Vagina (tissue), 2 donors: ENCODE measurements around the gene TBX21. TPM values are rescaled to one million over a fixed set of nuclear protein-coding genes. Genes with fewer than 3 reads are reported as not detected.

Source experiments
- DNase-seq, 2 donors: peaks; one replicate each; pipeline ENCODE4 v3.0.0-alpha.2; 2017; ENCODE audit errors: extremely low spot score in 2 of 2
- H3K27ac ChIP-seq: fragments of 200-600 bp; sonication (generic); one replicate; pipeline ENCODE4 v1.5.1; 2019
- H3K27me3 ChIP-seq: fragments of 200-600 bp; sonication (generic); one replicate; pipeline ENCODE4 v1.5.1; 2019
- H3K36me3 ChIP-seq, 2 donors: fragments of 200-600 bp; sonication (generic); one replicate each; pipeline ENCODE4 v1.5.1; 2017 to 2019
- H3K4me1 ChIP-seq: fragments of 200-600 bp; sonication (generic); one replicate; pipeline ENCODE4 v1.5.1; 2019
- H3K4me3 ChIP-seq, 2 donors: fragments of 200-600 bp; sonication (generic); 1 replicate in 1 of 2; 2 replicates in 1 of 2; pipeline ENCODE4 v1.5.1; 2016 to 2019
- H3K9me3 ChIP-seq: fragments of 200-600 bp; sonication (generic); one replicate; pipeline ENCODE4 v1.5.1; 2019
- POLR2A ChIP-seq, 2 donors: fragments of 450-650 bp; IDR thresholded peaks; one replicate each; pipeline ENCODE4 v1.6.1; 2017; ENCODE audit warnings: antibody characterized with exemption in 2 of 2, mild to moderate bottlenecking in 2 of 2, moderate library complexity in 2 of 2
- POLR2AphosphoS5 ChIP-seq, 2 donors: sonication (generic); formaldehyde crosslinking; IDR thresholded peaks; one replicate each; pipeline ENCODE4 v1.9.0; 2017; ENCODE audit warnings: antibody characterized with exemption in 2 of 2, mild to moderate bottlenecking in 2 of 2, low read depth in 1 of 2; ENCODE audit not compliant: insufficient read depth in 1 of 2
- intact Hi-C: fragments of 100-400 bp; cut with DNase I; formaldehyde crosslinking; loops from one replicate; pipeline ENCODE4 v1.15.1; 2023
- total RNA-seq: library from RNA; depleted of rRNA; stranded (reverse); fragments of >200 nt; gene quantifications from one replicate; pipeline ENCODE4 v1.2.3, GENCODE V29; 2016
- TF ChIP-seq, protein P1 (sequence below), 3 experiments: fragments of 450-650 bp in 2 of 3; fragments of 200-600 bp in 1 of 3; sonication (generic) in 1 of 3; IDR thresholded peaks; one replicate each; pipeline ENCODE4 v1.5.1; 2017 to 2019; ENCODE audit warnings: antibody characterized with exemption in 3 of 3, mild to moderate bottlenecking in 2 of 3, moderate library complexity in 2 of 3

Gene TBX21
- total RNA-seq, 1 donor from 2014 or later = 2.9 TPM

DNA sequence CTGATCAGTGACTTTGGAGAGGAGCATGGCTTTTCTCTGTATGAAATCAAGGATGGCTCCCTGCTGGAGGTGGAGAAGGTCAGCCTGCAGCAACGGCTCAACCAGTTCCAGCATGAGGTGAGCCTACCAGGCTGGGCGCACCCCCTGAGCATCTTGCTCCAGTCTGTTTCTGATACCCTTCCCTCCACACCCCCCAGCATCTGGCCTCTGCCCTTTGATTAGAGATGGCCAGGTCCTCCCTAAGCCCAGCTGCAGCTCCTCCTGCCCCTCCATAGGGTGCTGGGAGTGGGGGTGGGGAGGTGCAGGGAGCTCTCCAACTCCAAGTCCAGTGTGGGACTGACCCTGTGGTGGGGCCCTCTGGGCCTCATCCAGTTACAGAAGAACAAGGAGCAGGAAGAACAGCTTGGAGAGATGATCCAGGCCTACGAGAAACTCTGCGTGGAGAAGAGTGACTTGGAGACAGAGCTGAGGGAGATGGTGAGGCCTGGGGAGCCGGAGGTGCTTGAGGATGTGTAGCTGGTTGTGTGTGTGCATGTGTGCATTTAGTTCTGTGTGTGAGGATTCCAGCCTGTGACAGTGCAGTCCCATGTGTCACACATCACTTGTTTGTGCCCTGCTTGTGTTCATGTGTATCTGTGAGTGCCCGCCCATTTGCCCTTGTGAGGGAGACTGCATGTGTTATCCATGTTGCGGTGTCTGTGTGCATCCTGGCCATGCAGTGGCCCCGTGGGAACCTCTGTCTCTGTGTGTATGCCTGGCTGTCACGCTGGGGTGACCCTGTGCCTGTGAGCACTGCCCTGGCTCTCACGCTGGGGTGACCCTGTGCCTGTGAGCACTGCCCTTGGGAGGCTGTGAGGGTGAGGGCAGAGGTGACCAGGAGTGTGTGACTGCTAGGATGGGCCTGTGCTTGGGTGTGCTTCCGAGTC is 36.1 kb upstream of the TBX21 start:
- intact Hi-C loops = no loop called here
- H3K27me3 ChIP-seq = no peaks in the 10 kb centered on the region
- H3K27ac ChIP-seq = peak overlapping the region; percentile 94
- TF ChIP-seq POLR2AphosphoS5 (IDR thresholded peaks at IDR 0.05; ENCODE audit: insufficient read depth in 1 of 2, low read depth in 1 of 2) = no peak
- TF ChIP-seq, protein P1, sequence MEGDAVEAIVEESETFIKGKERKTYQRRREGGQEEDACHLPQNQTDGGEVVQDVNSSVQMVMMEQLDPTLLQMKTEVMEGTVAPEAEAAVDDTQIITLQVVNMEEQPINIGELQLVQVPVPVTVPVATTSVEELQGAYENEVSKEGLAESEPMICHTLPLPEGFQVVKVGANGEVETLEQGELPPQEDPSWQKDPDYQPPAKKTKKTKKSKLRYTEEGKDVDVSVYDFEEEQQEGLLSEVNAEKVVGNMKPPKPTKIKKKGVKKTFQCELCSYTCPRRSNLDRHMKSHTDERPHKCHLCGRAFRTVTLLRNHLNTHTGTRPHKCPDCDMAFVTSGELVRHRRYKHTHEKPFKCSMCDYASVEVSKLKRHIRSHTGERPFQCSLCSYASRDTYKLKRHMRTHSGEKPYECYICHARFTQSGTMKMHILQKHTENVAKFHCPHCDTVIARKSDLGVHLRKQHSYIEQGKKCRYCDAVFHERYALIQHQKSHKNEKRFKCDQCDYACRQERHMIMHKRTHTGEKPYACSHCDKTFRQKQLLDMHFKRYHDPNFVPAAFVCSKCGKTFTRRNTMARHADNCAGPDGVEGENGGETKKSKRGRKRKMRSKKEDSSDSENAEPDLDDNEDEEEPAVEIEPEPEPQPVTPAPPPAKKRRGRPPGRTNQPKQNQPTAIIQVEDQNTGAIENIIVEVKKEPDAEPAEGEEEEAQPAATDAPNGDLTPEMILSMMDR (IDR thresholded peaks at IDR 0.05) = no peak
- TF ChIP-seq POLR2A (IDR thresholded peaks at IDR 0.05) = no peak
- DNase-seq = no peak
- H3K36me3 ChIP-seq = peaks cover 0 to 5% of the 10 kb centered on the region in 2 donors
- H3K4me3 ChIP-seq = no peak overlapping the region
- no peaks in the 10 kb centered on the region for H3K9me3 ChIP-seq
- peaks cover 35% of the 10 kb centered on the region for H3K4me1 ChIP-seq

DNA sequence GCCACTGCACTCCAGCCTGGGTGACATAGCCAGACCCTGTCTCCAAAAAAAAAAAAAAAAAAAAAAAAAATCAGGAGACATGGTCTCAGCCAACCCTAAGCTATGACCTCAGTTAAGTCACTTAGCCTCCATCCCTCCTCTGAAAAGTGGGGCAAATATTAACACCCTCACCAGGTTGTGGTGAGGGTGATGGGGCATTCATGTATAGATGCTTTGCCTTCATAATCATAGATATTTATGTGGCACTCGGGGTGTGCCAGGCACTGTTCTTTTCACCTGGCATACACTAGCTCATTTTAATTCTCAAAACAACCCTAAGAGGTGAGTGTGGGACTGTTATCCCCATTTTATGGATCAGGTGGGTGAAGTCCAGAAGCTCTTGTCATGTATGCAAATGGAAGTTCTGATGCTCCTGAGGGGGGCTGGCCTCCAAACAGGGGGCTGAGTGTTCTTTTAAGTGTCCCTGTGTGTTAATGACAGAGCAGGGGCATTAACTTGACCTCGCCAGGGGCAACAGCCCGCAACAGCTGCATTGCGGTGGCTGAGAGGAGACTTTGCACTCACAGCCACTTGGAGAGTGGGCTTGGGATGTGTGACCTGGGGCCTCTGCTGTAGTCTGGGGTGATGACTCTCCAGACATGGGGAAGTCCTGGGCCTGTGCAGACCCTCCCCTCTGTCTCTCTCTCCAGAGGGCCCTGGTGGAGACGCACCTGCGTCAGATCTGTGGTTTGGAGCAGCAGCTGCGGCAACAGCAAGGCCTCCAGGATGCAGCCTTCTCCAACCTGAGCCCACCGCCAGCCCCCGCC is 34.9 kb upstream of the TBX21 start:
- H3K4me3 ChIP-seq = no peak overlapping the region
- TF ChIP-seq POLR2AphosphoS5 (IDR thresholded peaks at IDR 0.05; ENCODE audit: insufficient read depth in 1 of 2, low read depth in 1 of 2) = no peak
- TF ChIP-seq POLR2A (IDR thresholded peaks at IDR 0.05) = no peak
- TF ChIP-seq, protein P1 (IDR thresholded peaks at IDR 0.05) = no peak
- H3K36me3 ChIP-seq = peaks cover 0 to 5% of the 10 kb centered on the region in 2 donors
- H3K4me1 ChIP-seq = peaks cover 28% of the 10 kb centered on the region
- H3K27ac ChIP-seq = no peak overlapping the region
- no peaks in the 10 kb centered on the region for H3K9me3 ChIP-seq
- DNase-seq = no peak
- H3K27me3 ChIP-seq = no peaks in the 10 kb centered on the region
- intact Hi-C loops = no loop called here

DNA sequence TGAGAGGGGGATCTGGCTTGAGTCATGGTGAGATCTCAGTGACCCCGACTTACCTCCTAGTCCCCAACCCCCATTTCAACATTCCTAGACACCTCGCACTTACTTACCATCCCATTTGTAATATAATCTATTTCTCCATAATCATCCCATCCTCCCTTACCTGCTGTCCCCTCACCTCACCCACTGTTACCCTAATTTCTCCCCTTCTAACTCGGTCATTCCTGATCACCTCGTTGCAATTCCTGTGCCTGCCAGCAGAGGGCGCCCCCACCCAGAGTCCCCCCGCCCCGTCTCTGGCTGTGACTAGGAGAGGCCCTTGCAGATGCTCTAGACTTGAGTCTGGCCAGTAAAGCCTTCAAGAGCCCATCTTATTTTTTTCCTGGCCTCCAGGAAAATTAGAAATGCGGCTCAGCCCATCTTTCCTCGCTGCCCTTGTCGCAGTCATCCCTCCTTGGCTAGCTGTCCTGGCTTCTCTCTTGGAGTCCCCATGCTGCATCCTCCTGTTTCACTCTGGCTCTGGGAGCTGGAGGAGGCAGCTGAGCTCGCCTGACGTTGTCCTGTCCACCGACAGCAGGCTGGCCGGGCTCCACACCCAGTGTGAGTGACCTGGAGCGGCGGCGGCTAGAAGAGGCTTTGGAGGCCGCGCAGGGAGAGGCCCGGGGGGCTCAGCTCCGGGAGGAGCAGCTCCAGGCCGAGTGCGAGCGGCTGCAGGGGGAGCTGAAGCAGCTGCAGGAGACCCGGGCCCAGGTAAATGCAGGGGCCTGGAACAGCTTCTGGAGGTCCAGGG is 34.1 kb upstream of the TBX21 start:
- intact Hi-C loops = no loop called here
- DNase-seq = no peak

DNA sequence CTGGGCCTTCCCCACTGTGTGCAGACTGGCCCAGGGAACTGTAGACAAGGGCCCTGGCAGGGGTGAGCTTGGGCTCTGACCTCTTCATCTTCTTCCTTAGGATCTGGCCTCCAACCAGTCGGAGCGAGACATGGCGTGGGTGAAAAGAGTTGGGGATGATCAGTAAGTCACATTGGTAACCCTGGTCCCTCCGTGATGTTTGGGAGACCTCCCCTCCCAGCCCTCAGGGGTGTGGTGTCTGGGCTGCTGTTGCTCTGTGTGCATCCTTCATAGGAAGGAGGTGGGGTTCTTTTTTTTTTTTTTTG is 33.5 kb upstream of the TBX21 start:
- intact Hi-C loops = no loop called here
- peaks cover 23% of the 10 kb centered on the region for H3K4me1 ChIP-seq
- H3K4me3 ChIP-seq = no peak overlapping the region
- no peak overlapping the region for H3K27ac ChIP-seq
- no peaks in the 10 kb centered on the region for H3K27me3 ChIP-seq
- TF ChIP-seq POLR2A (IDR thresholded peaks at IDR 0.05) = no peak
- no peak for TF ChIP-seq POLR2AphosphoS5 (IDR thresholded peaks at IDR 0.05; ENCODE audit: insufficient read depth in 1 of 2, low read depth in 1 of 2)
- TF ChIP-seq, protein P1 (IDR thresholded peaks at IDR 0.05) = no peak
- peaks cover 0 to 5% of the 10 kb centered on the region in 2 donors for H3K36me3 ChIP-seq
- no peaks in the 10 kb centered on the region for H3K9me3 ChIP-seq
- DNase-seq = no peak

More for the DNA sequence above, 34.1 kb upstream of the TBX21 start:
- peaks cover 0 to 5% of the 10 kb centered on the region in 2 donors for H3K36me3 ChIP-seq
- H3K27ac ChIP-seq = no peak overlapping the region
- H3K27me3 ChIP-seq = no peaks in the 10 kb centered on the region
- H3K4me3 ChIP-seq = no peak overlapping the region
- no peak for TF ChIP-seq POLR2AphosphoS5 (IDR thresholded peaks at IDR 0.05; ENCODE audit: insufficient read depth in 1 of 2, low read depth in 1 of 2)
- TF ChIP-seq POLR2A (IDR thresholded peaks at IDR 0.05) = no peak
- TF ChIP-seq, protein P1 (IDR thresholded peaks at IDR 0.05) = peak; percentile 59 to 89 (median 64)
- no peaks in the 10 kb centered on the region for H3K9me3 ChIP-seq
- peaks cover 23% of the 10 kb centered on the region for H3K4me1 ChIP-seq
